Spleen (tissue), 11 donors: ENCODE data around the gene AMBRA1. TPM values are rescaled to one million over a fixed set of nuclear protein-coding genes. Genes with fewer than 3 reads are reported as not detected.

Experiments
- DNase-seq: peaks from one replicate; pipeline ENCODE4 v3.0.0-alpha.2; 2020
- H3K27ac ChIP-seq, 8 donors: fragments of 200-600 bp; sonication (generic) in 7 of 8; 1 replicate in 4 of 8; 2 replicates in 4 of 8; pipeline versions ENCODE4 v1.5.0 to v1.8.0; 2016 to 2021; ENCODE audit warnings: inconsistent platforms in 4 of 8, mild to moderate bottlenecking in 4 of 8, moderate library complexity in 1 of 8
- H3K27me3 ChIP-seq, 7 donors: fragments of 200-600 bp; sonication (generic) in 6 of 7; replicated peaks in 1 of 7; 1 replicate in 4 of 7; 2 replicates in 3 of 7; pipeline versions ENCODE4 v1.5.0 to v1.8.0; 2016 to 2021; ENCODE audit warnings: inconsistent platforms in 3 of 7, mild to moderate bottlenecking in 1 of 7
- H3K36me3 ChIP-seq, 6 donors: fragments of 200-600 bp; sonication (generic) in 5 of 6; 1 replicate in 4 of 6; 2 replicates in 2 of 6; pipeline versions ENCODE4 v1.5.0 to v1.8.0; 2016 to 2021; ENCODE audit warnings: inconsistent platforms in 2 of 6
- H3K4me1 ChIP-seq, 6 donors: fragments of 200-600 bp; sonication (generic) in 5 of 6; 1 replicate in 3 of 6; 2 replicates in 3 of 6; pipeline versions ENCODE4 v1.5.0 to v1.8.0; 2016 to 2021; ENCODE audit warnings: inconsistent platforms in 3 of 6
- H3K4me3 ChIP-seq, 8 donors: fragments of 200-600 bp; sonication (generic) in 7 of 8; 1 replicate in 4 of 8; 2 replicates in 4 of 8; pipeline versions ENCODE4 v1.5.0 to v1.8.0; 2016 to 2021; ENCODE audit warnings: inconsistent platforms in 4 of 8, mild to moderate bottlenecking in 4 of 8, moderate library complexity in 2 of 8
- H3K9me3 ChIP-seq, 8 donors: fragments of 200-600 bp; sonication (generic) in 7 of 8; 1 replicate in 4 of 8; 2 replicates in 4 of 8; pipeline versions ENCODE4 v1.5.0 to v1.8.0; 2016 to 2021; ENCODE audit warnings: inconsistent platforms in 4 of 8
- POLR2A ChIP-seq, 3 donors: fragments of 450-650 bp; IDR thresholded peaks; one replicate each; pipeline ENCODE4 v1.5.1; 2017; ENCODE audit warnings: antibody characterized with exemption in 3 of 3, mild to moderate bottlenecking in 1 of 3
- POLR2AphosphoS5 ChIP-seq, 3 donors: sonication (generic); formaldehyde crosslinking; IDR thresholded peaks; one replicate each; pipeline ENCODE4 v1.5.1; 2017; ENCODE audit warnings: antibody characterized with exemption in 3 of 3
- WGBS, 5 donors: extraction: QIAGEN DNeasy Blood & Tissue Kit in 3 of 5; methylation state at CpG; one replicate each; pipeline versions ENCODE4 v1.1.5 to v1.1.7; 2013 to 2018; 5-methylcytosine and 5-hydroxymethylcytosine counted together
- intact Hi-C: fragments of 100-400 bp; cut with DNase I; formaldehyde crosslinking; loops from one replicate; pipeline ENCODE4 v1.15.0; 2023; ENCODE audit warnings: low total_unique reads
- polyA plus RNA-seq, 3 donors: library from polyadenylated mRNA; stranded (reverse); fragments of 200-250 nt; gene quantifications; one replicate each; pipeline ENCODE4 v1.2.1, GENCODE V29; 2013
- total RNA-seq, 7 donors: library from RNA; depleted of rRNA in 3 of 7; stranded (reverse); fragments of >200 nt in 3 of 7; fragmentation: NEBNext Ultra II Directional in 4 of 7; extraction: Animal tissue kit (Norgen Biotek cat#: 25700) in 4 of 7; gene quantifications; one replicate each; pipeline versions ENCODE4 v1.1.0 to v1.2.1, GENCODE V29; 2016 to 2021
- TF ChIP-seq, protein P1 (sequence below), 11 experiments: fragments of 200-600 bp in 7 of 11; fragments of 450-650 bp in 4 of 11; sonication (generic) in 4 of 11; IDR thresholded peaks in 8 of 11; conservative IDR thresholded peaks in 3 of 11; 1 replicate in 7 of 11; 2 replicates in 4 of 11; pipeline versions ENCODE4 v1.4.0 to v1.8.0; 2016 to 2021; ENCODE audit warnings: antibody characterized with exemption in 11 of 11, inconsistent platforms in 4 of 11, mild to moderate bottlenecking in 1 of 11
- donor health status: healthy with polysubstance abuse.
- donor health status: DM: no; HTN: no; CAD: no; lungs with moderate emphysema.
- donor health status: DM: no; HTN: no; CAD: no.
- donor health status: Bipolar disorder and iron deficiency.
- donor health status: healthy.
- donor health status: DM: no; HTN: no; CAD: no.
- donor health status: DM: yes; HTN: yes; CAD: no.

Gene AMBRA1
- total and polyA plus RNA-seq, 10 donors, result 3.6 to 54.6 (median 37.7) TPM

DNA sequence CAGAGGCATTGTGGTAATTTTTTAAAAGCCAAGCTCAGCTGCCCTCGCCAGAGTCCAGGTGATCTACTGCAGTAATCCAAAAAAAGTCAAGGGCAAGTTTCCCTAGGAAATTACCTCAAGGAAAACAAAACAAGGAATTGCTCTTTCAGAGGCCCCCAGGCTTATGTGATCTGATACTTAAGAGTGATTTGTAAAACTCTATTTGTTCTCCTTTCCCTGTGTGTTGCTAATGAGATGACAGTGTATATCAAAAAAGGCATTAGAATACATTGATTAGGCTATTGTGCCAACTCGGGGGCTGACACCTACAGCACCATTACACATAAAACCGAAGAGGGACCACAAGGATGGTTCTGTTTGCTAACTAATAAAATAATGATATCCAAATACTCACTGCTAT is 157.7 kb downstream of the AMBRA1 start:
- TF ChIP-seq POLR2AphosphoS5 (IDR thresholded peaks at IDR 0.05) (no peak), POLR2A (IDR thresholded peaks at IDR 0.05) (no peak)
- TF ChIP-seq, protein P1, sequence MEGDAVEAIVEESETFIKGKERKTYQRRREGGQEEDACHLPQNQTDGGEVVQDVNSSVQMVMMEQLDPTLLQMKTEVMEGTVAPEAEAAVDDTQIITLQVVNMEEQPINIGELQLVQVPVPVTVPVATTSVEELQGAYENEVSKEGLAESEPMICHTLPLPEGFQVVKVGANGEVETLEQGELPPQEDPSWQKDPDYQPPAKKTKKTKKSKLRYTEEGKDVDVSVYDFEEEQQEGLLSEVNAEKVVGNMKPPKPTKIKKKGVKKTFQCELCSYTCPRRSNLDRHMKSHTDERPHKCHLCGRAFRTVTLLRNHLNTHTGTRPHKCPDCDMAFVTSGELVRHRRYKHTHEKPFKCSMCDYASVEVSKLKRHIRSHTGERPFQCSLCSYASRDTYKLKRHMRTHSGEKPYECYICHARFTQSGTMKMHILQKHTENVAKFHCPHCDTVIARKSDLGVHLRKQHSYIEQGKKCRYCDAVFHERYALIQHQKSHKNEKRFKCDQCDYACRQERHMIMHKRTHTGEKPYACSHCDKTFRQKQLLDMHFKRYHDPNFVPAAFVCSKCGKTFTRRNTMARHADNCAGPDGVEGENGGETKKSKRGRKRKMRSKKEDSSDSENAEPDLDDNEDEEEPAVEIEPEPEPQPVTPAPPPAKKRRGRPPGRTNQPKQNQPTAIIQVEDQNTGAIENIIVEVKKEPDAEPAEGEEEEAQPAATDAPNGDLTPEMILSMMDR (IDR thresholded peaks at IDR 0.05 in 8 of 11, conservative IDR thresholded peaks at IDR 0.05 in 3 of 11), result no peak
- DNase-seq, result no peak
- 88 to 95% (median 94%) methylated on average over 3 of the region's 3 CpGs for WGBS, 5 donors

DNA sequence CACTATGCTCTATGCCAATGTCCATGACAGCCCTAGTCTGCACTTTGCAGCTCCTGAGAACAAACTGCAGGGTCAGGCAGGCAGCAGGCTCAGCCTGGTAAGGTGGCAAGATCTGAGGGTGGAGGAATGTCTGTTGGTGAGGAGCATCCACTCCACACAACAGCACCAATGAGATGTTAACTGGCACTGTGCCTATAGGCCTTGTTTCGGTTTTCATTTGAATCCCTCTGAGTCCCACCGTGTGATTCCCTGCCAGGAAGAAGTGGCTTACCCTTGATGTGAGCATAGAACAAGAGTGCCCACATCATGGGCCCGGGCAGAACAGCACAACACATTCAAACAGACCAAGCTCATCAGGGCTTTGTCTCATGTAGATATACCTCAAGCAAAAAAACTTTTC is 158.1 kb downstream of the AMBRA1 start:
- no peak overlapping the region for H3K4me3 ChIP-seq
- no peak for DNase-seq
- no peaks in the 10 kb centered on the region for H3K9me3 ChIP-seq
- peaks cover 0 to 70% (median 41%) of the 10 kb centered on the region in 6 donors for H3K36me3 ChIP-seq
- intact Hi-C loops, result no loop called here
- no peaks in the 10 kb centered on the region for H3K27me3 ChIP-seq
- WGBS, 5 donors, result 58 to 90% (median 72%) methylated on average over 3 of the region's 3 CpGs
- TF ChIP-seq POLR2AphosphoS5 (IDR thresholded peaks at IDR 0.05) (no peak), POLR2A (IDR thresholded peaks at IDR 0.05) (no peak)
- TF ChIP-seq, protein P1 (IDR thresholded peaks at IDR 0.05 in 8 of 11, conservative IDR thresholded peaks at IDR 0.05 in 3 of 11), result no peak
- no peak overlapping the region for H3K27ac ChIP-seq
- H3K4me1 ChIP-seq, result peaks cover 0 to 10% (median 0%) of the 10 kb centered on the region in 6 donors

More for the DNA sequence above, 157.7 kb downstream of the AMBRA1 start:
- Histone ChIP-seq H3K4me1 (peaks cover 0 to 10% (median 0%) of the 10 kb centered on the region in 6 donors), H3K9me3 (no peaks in the 10 kb centered on the region), H3K4me3 (no peak overlapping the region), H3K27me3 (no peaks in the 10 kb centered on the region), H3K27ac (no peak overlapping the region), H3K36me3 (peaks cover 0 to 68% (median 38%) of the 10 kb centered on the region in 6 donors)
- intact Hi-C loops, result no loop called here

DNA sequence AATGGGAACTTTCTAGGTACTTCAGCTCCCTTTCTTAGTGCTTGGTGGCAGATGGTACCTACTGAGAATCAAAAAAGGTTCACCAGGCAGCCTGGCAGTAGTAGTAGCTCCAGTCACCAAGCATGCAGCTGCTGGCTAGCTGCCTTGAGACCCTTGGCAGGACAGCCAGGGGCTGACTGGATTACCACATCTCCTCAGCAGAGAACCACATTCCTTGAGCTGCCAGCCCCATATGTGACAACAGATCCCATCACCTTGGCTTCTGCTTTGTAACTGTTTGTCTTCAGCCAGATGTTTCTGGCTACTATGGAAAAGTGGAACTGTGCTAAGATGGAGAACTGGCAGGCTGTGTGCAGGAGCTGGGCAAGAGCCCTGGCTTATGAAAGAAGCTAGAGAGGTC is 162.6 kb downstream of the AMBRA1 start:
- Histone ChIP-seq H3K9me3 (no peaks in the 10 kb centered on the region), H3K4me3 (no peak overlapping the region), H3K4me1 (no peaks in the 10 kb centered on the region), H3K27ac (no peak overlapping the region), H3K27me3 (no peaks in the 10 kb centered on the region), H3K36me3 (peaks cover 0 to 98% (median 53%) of the 10 kb centered on the region in 6 donors)
- DNase-seq, result no peak
- intact Hi-C loops, result no loop called here
- no peak for TF ChIP-seq POLR2AphosphoS5 (IDR thresholded peaks at IDR 0.05)
- TF ChIP-seq, protein P1 (IDR thresholded peaks at IDR 0.05 in 8 of 11, conservative IDR thresholded peaks at IDR 0.05 in 3 of 11), result no peak
- TF ChIP-seq POLR2A (IDR thresholded peaks at IDR 0.05), result no peak

DNA sequence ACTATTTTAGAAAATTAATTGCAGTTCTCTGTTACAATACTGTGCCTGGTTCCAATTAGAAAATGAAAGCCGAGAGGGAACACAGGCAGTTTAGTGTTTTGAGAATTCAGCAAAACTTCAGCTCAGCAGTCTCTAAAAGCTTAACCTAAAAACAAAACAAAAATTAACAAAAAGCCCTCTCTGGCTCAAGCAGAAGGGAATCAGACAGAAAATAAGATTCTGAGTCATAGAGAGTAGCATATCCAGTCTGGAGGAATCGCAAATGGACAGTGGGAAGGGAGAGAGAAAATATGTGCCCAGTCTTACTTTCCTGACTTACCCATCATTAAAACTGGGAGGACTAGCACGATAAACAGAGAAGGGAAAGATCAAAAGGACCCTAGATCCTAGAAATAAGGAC is 164.1 kb downstream of the AMBRA1 start:
- H3K9me3 ChIP-seq, result no peaks in the 10 kb centered on the region
- intact Hi-C loops, result no loop called here
- H3K4me3 ChIP-seq, result no peak overlapping the region
- H3K27me3 ChIP-seq, result no peaks in the 10 kb centered on the region
- peaks cover 0 to 98% (median 49%) of the 10 kb centered on the region in 6 donors for H3K36me3 ChIP-seq
- TF ChIP-seq POLR2AphosphoS5 (IDR thresholded peaks at IDR 0.05), result no peak
- no peak for TF ChIP-seq POLR2A (IDR thresholded peaks at IDR 0.05)
- TF ChIP-seq, protein P1 (IDR thresholded peaks at IDR 0.05 in 8 of 11, conservative IDR thresholded peaks at IDR 0.05 in 3 of 11), result no peak
- H3K27ac ChIP-seq, result no peak overlapping the region
- no peak for DNase-seq
- no peaks in the 10 kb centered on the region for H3K4me1 ChIP-seq
- 75 to 92% (median 86%) methylated on average over 3 of the region's 3 CpGs for WGBS, 5 donors
